RWPE1 (cell line): Measurements from ENCODE around the gene STXBP6.

Source experiments
- CTCF ChIA-PET: fragments of 350-600 bp; sonication (Branson Sonifier 250); formaldehyde crosslinking; extraction: SDS; loops from one replicate; lab custom pipeline; 2021; lab: Yijun Ruan, JAX
- POLR2A ChIA-PET: fragments of 400-600 bp; formaldehyde crosslinking; extraction: SDS; loops from one replicate; lab custom pipeline; 2020; ENCODE audit warnings: antibody characterized with exemption; ENCODE audit not compliant: low non-redundant PET; lab: Yijun Ruan, JAX
- DNase-seq: peaks from one replicate; pipeline ENCODE4 v3.0.0; 2012; ENCODE audit warnings: low spot score
- H3K27ac ChIP-seq: fragments of 450-650 bp; 2 replicates; pipeline ENCODE4 v1.5.1; 2017
- TF ChIP-seq, protein P1 (sequence below): fragments of 450-650 bp; conservative IDR thresholded peaks from 2 replicates; pipeline ENCODE4 v1.5.1; 2017; ENCODE audit warnings: low read depth, mild to moderate bottlenecking

STXBP6 gene

DNA sequence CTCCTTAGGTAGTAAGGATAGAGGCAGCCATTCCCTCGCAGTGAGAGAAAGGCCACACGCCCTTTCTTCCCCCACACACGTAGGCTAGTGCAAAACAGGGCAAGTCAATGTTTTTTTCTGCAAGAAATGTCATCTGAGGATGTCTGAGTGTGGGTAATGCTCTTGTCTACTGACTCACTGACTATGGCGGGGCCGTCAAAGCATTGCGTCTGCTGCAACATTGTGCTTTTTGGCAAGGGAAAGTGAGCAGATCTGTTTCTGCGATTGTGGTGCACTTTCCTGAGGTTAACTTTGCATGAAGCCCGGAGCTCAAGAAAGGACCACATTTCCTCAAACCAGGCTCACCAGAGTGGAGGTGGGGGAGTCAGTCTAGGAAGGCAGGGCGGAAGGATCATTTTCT, 234.4 kb downstream of the STXBP6 start:
- ChIA-PET POLR2A (no interaction called here), CTCF (interaction anchor here (1.1 to 1.7 kb wide), 2 partner anchors 9 to 146 kb away, joined by 4 to 6 read pairs; no protein-coding TSS in a partner anchor)
- TF ChIP-seq, protein P1, sequence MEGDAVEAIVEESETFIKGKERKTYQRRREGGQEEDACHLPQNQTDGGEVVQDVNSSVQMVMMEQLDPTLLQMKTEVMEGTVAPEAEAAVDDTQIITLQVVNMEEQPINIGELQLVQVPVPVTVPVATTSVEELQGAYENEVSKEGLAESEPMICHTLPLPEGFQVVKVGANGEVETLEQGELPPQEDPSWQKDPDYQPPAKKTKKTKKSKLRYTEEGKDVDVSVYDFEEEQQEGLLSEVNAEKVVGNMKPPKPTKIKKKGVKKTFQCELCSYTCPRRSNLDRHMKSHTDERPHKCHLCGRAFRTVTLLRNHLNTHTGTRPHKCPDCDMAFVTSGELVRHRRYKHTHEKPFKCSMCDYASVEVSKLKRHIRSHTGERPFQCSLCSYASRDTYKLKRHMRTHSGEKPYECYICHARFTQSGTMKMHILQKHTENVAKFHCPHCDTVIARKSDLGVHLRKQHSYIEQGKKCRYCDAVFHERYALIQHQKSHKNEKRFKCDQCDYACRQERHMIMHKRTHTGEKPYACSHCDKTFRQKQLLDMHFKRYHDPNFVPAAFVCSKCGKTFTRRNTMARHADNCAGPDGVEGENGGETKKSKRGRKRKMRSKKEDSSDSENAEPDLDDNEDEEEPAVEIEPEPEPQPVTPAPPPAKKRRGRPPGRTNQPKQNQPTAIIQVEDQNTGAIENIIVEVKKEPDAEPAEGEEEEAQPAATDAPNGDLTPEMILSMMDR, result no peak
- DNase-seq, result no peak
- H3K27ac ChIP-seq, result no peak overlapping the region

- H3K27ac ChIP-seq, result no peak overlapping the region
- TF ChIP-seq, protein P1, result no peak
- ChIA-PET POLR2A (no interaction called here), CTCF (interaction anchor here (0.6 to 1.1 kb wide), 2 partner anchors 28 to 147 kb away, joined by 3 to 4 read pairs; no protein-coding TSS in a partner anchor)
- DNase-seq, result no peak
These were observed 235.0 kb downstream of the STXBP6 start for GRCh38 chr14:24814944-24815343.

DNA sequence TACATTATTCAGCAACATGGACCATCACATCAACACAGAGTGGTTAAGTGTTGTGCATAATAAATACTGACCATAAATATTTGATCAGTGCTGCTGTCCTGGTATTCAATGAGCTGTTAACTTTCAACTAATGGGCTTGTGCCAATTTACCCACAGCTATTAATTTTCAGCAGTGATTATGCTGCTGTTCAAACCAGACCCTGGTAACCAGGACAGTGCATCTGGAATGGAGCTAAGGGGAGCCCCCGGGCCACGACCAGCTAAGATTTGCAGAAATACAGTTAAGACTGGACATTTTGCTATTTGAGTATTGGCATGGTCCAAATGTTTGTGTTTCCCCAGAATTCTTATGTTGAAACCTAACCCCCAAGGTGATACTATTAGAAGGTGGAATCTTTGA, 235.6 kb downstream of the STXBP6 start:
- ChIA-PET CTCF (interaction anchor here (0.6 to 1.1 kb wide), 2 partner anchors 28 to 147 kb away, joined by 3 to 4 read pairs; no protein-coding TSS in a partner anchor), POLR2A (no interaction called here)
- no peak overlapping the region for H3K27ac ChIP-seq
- DNase-seq, result no peak
- TF ChIP-seq, protein P1, result no peak

DNA sequence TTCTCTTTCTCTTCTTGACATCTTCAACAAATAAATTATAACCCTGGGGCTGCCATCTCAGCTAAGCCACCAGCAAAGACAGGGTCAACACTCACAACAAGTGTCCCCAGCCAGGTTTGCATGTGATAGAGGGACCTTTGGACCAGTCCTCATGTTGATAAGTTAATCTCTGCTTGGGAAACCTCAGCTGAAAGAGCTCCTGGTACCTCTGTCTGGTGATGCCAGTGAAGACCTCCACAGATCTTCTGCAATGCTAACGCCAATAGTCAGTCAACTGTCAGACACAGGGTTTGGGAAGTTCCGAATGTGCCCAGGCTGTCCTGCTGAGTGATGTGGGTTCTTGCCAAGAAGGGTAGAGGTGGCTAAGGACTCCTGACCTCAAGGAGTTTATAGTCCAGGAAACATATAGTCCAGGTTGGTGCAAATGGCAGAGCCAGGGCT, 236.1 kb downstream of the STXBP6 start:
- TF ChIP-seq, protein P1, result no peak
- DNase-seq, result no peak
- no peak overlapping the region for H3K27ac ChIP-seq
- ChIA-PET POLR2A (no interaction called here), CTCF (no interaction called here)

- H3K27ac ChIP-seq, result no peak overlapping the region
- TF ChIP-seq, protein P1, result no peak
- ChIA-PET POLR2A (no interaction called here), CTCF (no interaction called here)
- DNase-seq, result no peak
These were observed 236.7 kb downstream of the STXBP6 start for GRCh38 chr14:24813089-24813815.

DNA sequence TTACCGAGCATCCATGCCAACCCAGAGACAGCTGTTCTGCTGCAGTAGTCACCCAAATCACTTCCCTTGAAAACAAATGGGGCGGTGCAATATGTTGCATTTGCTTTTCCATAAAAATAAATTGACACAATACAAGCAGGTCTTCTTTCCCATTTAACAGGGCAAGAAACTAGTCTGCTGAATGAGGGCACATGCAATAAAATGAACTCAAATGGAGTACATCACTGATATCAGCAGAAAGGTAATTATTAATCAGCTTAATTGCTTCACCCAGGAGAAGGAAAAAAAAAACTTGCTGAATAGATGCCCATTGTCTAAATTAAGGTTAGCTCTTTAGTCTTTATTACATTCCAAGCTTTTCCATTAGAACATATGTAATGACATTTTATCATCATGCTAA, 240.8 kb downstream of the STXBP6 start:
- DNase-seq, result no peak

More for the DNA sequence above, 240.8 kb downstream of the STXBP6 start:
- TF ChIP-seq, protein P1, result no peak
- ChIA-PET POLR2A (no interaction called here), CTCF (no interaction called here)
- H3K27ac ChIP-seq, result no peak overlapping the region
